Measurements from ENCODE around the gene ARPC2. TPM values are rescaled to one million over a fixed set of nuclear protein-coding genes. Genes with fewer than 3 reads are reported as not detected.
"Not testable (repeated sequence)": the region's sequence is repeated elsewhere in the genome, so short reads cannot be mapped to it uniquely, and the experiment has no call there.

ARPC2 gene
- 293 and 345 TPM in 2 replicates for total RNA-seq (2014; rRNA removed; shearing (Covaris generic))

DNA sequence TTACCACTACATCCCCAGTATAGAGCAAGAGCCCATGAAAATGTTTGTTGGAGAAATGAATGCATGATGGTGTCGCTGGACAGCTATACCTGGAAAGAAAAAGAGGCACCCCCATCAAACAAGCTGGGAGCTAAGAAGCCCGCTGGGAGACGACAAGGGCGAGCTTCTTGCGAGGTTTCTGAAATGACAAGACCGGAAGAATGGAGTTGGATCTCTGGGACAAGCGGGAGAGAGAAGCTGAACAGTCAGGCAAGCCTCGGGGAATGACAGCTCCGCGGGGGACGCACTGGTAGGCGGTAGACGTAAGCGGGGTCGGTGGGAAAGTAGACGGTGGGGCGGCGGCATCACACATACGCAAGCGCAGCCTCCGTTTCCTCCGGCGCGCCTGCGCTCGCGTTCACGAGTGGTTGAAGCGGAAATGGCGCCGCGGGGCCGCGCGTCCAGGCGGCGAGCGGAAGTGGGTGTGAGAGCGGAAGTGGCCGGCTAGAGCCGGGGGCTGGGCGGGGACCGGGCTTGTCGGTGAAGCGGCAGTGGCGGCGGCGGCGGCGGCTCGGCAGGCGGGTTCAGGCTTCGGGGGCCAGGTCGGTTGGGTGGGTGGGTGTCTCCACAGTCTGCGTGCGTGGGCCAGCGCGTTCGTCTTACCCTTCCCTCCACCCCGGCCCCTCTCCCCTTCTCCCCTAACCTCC is at the start of gene ARPC2:
TSS of gene ARPC2 (plus strand) at position 516 of the 686 bp plus-strand sequence. CDS start 282 bp downstream, outside the sequence.
- peak; percentile 98 for DNase-seq (ENCODE audit: low read depth)

DNA sequence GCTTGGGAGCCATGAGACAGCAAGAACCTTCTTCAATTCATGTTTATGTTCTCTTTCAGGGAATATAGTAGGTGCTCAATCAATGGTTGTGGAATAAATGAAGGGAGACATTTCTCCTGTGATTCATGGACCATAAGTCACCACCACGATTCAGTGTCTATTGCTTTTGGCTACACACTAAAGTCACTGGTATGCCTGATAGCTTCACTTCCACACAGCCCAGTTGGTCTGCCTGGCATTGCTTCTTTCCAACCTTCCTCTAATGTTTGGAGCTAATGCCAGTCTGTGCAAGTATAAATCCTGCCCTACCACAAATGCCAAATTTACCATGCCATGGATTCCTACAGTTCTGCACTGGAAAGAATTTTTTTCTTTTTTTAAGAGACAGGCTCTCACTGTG is 49.0 kb upstream of the ARPC2 start:
- no peak for DNase-seq (ENCODE audit: low read depth)

DNA sequence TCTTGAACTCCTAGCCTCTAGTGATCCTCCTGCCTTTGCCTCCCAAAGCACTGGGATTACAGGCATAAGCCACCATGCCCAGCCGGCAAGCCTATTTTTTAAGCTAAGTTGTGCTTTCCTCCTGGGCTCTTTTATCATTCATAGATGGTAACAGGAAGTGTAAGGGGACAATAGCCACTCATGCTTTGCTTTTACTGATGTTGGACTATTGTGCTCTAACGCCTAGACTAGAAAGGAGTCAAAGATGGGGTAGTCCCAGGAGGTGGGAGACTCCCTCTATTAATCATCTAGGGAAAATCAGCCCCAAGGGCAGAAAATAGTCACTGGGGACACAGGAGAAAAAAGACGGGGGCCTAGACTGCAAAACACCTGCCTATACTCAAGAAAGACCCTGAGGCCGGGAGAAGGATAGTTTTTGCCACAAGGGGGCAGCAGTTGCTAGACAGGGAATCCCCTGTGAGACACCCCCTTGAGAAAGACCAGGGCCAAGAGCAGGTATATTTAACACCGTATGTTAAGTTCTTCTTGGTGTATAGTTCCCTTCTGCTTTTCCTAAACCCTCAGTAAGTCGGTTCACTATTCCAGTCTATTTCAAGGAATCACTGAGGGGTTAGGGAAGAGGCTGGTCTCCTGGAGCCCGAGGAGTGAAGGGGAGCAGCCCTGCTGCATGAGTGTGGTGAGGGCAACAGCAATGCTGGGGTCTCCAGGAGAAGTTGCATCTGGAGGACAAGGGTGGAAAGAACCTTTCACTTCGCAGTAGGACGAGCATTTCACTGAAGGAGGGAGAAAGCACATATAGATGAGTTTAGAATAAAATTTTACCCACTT is 48.1 kb upstream of the ARPC2 start:
- peak; percentile 45 for DNase-seq (ENCODE audit: low read depth)

DNA sequence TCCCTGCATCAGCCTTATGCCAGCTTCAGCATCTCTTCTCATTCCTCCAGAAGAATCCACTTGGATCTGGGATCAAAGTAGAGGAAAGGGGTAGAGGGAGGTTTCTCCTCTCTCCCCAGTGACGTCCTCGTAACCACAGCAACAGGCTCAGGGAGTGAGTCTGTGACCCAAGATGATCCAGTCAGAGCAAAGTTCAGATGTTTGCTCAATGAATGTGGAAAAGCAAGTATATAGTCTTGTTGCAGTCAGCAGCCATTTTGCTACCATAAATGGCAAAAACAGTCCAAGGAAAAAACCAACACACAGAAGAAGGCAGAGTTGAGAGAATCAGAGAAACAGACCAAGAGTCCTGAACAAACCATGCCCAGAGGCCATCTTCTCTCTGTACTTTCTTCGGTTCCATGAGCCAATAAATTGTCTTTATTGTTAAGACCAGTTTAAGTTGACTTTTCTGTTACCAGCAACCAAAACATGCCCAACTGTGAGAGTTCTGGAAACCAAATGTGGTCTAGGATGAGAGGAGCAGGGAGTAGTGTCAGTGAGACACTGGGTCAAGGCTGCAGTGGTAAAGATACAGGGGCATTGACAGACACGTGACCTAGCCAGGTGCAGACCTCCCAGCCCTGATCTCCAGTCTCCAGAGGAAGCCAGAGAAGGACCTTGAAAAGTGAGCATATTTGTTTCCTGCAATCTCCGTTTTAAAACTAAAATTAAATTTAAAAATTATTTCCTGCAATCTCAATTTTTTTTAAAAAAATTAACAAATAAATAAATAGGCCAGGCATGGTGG is 47.0 kb upstream of the ARPC2 start:
- DNase-seq (ENCODE audit: low read depth), result no peak

DNA sequence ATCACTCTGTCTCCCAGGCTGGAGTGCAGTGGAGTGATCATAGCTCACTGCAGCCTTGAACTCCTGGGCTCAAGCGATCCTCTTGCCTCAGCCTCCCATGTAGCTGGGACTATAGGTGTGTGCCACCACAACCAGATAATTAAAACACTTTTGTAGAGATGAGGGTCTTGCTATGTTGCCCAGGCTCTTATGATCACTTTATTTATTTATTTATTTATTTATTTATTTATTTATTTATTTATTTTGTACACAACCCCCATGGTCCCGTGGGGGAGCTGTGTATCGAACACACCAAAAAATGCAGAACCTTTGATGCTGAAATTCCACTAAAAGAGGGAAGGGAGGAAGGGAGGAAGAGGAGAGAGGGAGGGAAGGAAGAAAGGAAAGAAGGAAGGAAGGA is 45.2 kb upstream of the ARPC2 start:
- DNase-seq (ENCODE audit: low read depth), result not testable (repeated sequence)

DNA sequence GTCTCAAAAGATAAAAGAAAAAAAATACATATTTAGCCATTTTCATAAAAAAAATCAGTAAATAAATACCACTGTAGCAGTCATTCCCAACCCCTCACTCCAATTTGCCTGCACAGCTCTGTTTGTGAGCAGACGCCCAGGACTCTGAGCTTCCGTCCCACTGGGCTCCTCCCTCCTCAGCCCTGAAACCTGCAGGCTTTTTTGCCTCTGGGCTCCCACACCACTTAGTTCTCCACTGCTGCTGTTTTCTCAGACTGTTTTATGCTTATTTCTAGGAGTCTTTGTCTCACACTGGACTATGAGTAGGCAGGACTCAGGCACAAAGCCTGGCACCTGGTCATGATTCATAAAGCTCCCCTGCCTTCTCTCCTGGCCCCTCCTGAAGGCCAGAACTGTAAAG is 44.1 kb upstream of the ARPC2 start:
- DNase-seq (ENCODE audit: low read depth), result peak; percentile 11

DNA sequence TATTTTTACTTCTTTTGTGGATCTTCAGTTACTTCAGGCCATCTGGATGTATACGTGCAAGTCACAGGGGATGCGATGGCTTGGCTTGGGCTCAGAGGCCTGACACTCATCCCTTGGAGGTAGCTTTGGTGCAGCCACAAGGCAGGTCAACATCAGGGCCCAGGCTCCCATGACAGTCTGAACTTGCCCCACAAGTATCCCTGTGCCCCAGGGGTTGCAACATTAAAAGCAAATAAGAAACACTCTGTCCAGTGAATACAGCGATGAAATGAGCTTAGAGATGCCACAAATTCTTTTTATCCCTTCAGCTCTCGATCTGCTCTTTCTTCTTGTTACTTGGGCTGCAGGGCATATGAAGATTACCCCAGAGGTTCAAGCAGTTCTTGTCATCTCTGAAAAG is 37.2 kb upstream of the ARPC2 start:
- no peak for DNase-seq (ENCODE audit: low read depth)

DNA sequence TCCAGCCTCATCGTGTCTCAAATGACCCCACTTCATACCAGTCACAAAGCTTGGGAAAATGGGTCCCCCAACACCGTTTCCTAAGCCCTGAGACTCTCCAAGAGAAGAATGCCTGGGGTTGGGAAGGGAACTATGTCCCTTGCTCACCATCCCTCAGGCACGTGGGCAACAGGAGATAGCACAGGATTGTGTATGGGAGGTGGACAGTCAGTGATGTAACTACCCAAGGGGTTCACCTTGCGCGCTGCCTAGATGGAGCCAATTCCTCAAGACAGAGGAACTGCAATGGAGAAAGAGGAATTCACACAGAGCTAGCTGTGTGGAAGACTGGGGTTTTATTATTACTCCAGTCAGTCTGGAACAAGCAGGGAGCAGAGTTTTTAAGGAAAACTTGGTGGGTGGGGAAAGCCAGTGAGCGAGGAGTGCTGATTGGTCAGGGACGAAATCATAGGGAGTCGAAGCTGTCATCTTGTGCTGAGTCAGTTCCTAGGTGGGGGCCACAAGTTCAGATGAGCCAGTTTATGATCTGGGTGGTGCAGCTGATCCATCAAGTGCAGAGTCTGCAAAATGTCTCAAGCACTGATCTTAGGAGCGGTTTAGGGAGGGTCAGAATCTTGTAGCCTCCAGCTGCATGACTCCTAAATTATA is 36.4 kb upstream of the ARPC2 start:
- no peak for DNase-seq (ENCODE audit: low read depth)

DNA sequence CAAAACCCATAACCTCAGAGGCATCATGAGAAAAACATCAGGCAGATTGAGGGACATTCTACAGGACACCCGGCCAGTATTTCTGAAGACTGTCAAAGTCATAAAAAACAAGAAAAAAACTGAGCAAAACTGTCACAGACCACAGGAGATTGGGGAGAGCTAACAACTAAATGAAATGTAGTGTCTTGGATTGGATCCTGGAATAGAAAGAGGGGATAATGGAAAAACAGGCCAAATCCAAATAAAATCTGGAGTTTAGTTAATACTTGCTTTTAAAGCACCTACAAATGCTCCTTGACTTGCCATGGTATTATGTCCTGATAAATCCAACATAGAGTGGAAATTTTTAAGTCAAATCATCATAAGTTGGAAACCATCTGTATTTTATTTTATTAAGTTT is 32.7 kb upstream of the ARPC2 start:
- no peak for DNase-seq (ENCODE audit: low read depth)

DNA sequence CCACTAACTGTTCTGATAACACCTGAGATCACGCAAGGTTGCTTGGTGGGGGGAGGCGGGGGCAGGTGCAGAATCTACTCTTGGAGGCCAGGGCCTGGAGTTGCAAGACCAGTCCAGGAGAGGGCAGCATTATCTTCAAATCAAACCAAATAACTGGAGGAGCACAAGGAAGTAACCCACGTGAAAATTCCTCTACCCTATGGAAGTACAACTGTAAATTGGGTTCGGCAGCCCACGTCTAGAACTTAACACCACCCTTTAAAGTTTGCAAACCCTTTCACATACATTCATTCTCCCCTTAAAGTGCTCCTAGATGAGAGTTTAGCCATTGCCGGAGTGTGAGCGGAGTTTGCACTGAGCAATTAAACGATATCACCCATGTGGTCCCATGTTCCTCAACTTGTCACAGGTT is 30.6 kb upstream of the ARPC2 start:
- peak; percentile 62 for DNase-seq (ENCODE audit: low read depth)

DNA sequence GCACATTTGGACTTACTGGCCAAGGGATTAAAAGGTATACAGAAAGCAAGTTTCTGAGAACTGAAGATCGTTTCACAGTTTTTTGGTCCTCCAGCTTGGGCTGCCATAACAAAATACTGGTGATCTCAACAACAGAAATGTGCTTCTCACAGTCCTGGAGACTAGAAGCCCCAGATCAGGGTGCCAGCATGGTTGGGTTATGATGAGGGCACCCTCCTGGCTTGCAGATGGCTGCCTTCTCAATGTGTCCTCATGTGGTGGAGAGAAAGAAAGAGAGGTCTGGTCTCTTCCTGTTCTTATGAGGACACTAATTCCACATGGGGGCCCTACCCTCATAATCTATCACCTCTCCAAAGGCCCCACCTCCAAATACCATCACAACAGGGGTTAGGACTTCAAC is 30.1 kb upstream of the ARPC2 start:
- DNase-seq (ENCODE audit: low read depth), result no peak

DNA sequence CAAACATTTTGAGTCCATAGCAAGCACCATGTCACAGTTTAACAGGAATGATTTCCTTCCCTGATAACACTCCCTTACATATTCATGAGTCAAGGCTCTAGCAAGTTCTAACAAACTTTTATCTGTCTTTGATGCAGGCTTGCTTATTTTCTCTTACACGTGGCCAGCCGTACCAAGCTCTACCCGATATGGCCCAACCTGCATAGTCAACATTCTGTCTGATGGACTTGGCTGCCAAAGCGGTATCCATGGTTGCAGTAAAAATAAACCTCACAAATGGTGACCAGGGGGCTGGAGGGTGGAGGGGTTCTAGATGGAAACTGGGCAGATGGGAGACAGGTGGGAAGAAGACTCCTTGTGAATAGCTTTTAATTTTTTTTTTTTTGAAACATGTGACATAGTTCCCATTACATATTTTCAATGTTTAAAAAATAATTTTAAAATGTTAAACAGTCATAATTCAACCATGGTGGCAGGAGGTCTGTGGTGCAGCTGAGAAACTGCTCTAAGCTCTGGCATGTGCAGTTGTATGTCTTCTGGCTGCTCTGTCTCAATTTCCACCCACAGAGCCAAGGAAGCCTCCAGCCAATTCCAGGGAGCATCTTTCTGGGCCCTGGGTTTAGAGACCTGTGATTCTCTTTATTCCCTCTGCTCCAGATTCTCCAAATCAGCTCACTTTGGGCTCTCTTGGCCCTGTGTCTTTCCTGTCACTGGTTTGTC is 29.5 kb upstream of the ARPC2 start:
- no peak for DNase-seq (ENCODE audit: low read depth)

DNA sequence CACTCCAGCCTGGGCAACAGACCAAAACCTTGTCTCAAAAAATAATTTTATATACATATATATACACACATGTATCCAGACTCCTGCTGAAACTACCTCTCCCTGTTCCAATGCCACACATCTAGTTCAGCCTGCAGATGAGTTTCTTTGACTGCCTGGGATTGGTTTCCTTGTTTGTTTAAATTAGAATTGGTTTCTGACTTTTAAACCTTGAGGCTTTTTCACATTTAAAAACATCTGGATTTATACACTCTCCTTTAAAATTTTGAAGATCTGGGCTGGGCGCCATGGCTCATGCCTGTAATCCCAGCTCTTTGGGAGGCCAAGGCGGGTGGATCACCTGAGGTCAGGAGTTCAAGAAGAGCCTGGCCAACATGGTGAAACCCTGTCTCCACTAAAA is 28.5 kb upstream of the ARPC2 start:
- no peak for DNase-seq (ENCODE audit: low read depth)

DNA sequence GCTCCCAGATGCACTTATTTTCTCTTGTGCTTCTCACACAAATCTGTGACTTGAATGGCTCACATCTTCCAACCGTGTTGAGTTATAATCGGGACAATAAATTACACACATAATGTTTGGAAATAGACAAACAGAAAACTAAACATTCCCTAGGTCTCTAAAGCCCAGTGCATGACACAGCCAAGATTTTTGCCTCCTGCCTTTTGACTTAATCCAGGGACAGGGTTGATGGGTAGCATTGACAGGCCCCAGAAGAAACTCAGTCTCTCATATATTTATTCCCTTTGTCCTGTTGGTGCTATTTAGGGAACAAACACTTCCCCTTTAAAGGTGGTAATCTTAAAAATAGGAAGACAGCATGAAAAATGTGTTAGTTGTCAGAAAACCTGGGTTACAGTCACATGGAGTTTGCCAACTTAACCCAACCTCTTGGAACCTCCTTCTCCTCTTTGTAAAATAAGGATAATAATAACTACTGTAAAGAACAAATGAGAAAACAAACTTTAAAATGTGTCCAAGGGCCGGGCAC is 24.0 kb upstream of the ARPC2 start:
- DNase-seq (ENCODE audit: low read depth), result no peak

DNA sequence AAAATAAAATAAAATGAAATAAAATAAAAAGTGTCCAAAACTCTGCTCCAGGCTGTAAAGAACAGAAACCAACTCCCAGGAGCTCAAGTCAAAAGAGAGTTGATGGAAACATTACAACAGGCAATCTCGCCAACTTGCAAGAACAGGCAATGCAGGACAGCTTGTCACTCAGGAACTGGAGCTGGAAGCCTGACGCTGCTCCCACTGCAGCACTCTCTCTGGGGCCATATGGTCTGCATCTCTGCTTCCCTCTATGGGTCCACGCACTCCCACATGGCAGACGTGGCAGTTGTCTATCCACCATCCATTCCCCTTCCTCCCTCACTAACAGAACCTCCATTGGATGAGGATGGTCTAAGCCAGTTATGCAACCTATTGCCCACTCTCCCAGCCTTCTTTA is 23.3 kb upstream of the ARPC2 start:
- DNase-seq (ENCODE audit: low read depth), result no peak

DNA sequence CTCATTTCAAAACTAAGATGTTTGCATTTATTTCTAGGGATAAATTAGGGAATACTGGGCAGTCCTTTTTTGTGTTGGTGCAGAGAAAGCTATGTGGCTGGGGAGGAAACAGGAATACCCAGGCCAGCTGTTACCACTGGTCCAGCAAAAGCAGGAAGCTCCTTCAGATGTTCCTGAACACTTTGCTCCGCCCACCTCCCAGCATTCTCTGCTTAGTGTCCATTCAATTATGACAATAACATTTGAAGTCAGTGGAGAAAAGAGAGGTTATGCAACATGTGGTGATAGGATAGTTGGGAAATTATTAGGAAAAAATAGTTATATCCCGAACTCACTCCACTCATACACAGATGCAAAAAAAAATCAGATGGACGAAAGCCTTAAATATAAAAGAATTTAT is 22.1 kb upstream of the ARPC2 start:
- DNase-seq (ENCODE audit: low read depth), result no peak

DNA sequence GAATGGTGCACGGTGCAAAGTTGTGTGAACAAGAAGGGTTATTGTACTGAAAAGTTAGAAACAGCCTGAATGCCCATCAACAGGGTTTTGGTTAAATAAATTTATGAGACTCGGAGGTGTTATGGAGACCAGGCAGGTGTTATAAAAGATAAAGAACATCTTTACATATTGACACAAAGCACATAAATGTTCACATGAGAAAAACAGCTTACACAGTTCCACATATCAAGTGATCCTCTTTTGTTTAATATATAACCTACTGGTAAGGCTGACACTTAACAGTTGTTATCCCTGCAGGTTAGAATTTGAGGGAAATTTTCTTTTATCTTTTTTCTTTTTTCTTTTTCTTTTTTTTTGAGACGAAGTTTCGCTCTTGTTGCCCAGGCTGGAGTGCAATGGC is 20.0 kb upstream of the ARPC2 start:
- DNase-seq (ENCODE audit: low read depth), result no peak

DNA sequence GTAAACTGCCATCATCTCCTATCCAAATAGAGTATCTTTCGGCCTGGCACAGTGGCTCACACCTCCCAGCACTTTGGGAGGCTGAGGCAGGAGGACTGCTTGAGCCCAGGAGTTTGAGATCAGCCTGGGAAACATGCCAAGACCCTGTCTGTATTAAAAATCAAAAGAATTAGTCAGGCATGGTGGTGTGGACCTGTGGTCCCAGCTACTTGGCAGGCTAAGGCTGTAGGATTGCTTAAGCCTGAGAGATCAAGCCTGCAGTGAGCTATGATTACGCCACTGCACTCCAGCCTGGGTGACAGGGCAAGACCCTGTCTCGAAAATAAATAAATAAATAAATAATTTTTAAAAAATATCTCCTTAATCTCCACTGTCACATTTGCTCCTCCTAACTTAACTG is 14.7 kb upstream of the ARPC2 start:
- DNase-seq (ENCODE audit: low read depth), result no peak

DNA sequence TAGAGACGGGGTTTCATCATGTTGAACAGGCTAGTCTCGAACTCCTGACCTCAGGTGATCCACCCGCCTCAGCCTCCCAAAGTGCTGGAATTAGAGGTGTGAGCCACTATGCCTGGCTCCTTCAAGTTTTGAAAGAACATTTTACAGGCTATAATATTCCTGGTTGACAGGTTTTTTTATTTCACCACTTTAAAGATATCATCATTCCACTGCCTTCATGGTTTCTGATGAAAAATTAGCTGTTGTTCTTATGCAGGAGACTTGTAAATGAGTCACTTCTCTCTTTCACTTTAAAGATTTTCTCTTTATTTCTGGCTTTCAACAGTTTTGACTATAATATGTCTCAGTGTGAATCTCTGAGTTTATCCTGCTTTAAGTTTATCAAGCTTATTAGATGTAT is 7.9 kb upstream of the ARPC2 start:
- DNase-seq (ENCODE audit: low read depth), result no peak

DNA sequence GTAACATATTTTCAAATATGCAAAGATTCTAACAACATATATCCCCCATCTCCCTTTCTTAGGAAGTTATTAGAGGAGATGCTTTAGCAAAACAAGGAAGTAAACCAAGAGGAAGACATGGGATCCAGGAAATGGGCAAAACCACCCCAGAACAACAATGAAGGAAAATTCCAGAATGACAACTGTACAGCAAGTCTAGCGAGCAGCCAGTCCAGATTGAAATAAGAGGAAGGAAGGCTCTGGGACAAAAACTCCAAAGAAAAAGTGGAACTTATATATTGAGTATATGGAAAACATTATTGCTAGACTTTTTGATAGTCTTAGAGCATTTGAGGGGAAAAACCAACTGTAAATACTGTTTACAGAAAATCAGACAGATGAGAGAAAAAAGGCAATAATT is 2.9 kb upstream of the ARPC2 start:
- DNase-seq (ENCODE audit: low read depth), result no peak

DNA sequence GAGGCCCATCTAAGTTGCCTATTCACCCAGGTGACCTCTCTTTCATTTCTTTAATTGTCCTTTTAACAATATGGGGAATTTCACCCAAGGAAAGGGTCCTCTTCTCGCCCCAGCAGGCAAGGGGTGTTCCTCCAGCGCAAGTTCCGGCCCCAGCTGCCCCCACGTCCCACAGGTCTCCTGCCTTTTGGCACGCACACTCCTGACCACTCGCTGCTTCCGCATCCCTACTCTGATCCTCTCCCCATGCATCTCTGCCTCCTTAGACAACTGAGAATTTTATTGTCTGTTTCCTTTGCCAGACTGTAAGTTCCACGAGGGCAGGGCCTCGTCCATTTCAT is 684 bp upstream of the ARPC2 start:
- DNase-seq (ENCODE audit: low read depth), result peak; percentile 12
